GM21737 (cell line): ENCODE data around the gene NBDY.
"Not testable (repeated sequence)": the region's sequence is repeated elsewhere in the genome, so short reads cannot be mapped to it uniquely, and the experiment has no call there.

Source experiments
- ATAC-seq: cut with Tn5 transposase; IDR thresholded peaks from one replicate; pipeline ENCODE4 v1.9.1; 2021; ENCODE audit warnings: mild to moderate bottlenecking, moderate library complexity; ENCODE audit not compliant: unreplicated experiment

Gene NBDY

GRCh38 chrX:56798866-56799758, 70.1 kb downstream of the NBDY start:
- ATAC-seq = no peak

- no peak for ATAC-seq
Measured at GRCh38 chrX:56800307-56800706, 71.3 kb downstream of the NBDY start.

DNA sequence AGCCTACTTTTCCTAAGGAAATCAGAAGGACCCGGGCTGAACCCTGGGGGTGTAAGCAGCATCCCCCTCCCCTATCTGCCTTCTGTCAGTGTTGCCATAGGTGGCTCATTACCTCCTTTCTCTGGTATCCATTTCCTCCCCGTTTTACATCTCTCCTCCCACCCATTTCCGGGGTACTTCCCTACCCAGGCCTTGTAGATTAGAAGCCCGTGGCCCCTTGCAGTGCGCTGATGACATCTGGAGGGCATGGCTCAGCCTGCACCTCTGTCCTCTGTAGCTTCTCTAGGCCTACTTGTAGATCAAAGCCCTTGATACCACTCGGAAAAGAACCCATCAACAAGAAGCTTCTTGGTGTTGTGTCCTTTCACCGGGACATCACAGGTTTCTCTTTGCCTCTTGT, 71.8 kb downstream of the NBDY start:
- ATAC-seq = peak; percentile 90

- ATAC-seq = no peak
Measured at GRCh38 chrX:56802428-56802827, 73.4 kb downstream of the NBDY start.

DNA sequence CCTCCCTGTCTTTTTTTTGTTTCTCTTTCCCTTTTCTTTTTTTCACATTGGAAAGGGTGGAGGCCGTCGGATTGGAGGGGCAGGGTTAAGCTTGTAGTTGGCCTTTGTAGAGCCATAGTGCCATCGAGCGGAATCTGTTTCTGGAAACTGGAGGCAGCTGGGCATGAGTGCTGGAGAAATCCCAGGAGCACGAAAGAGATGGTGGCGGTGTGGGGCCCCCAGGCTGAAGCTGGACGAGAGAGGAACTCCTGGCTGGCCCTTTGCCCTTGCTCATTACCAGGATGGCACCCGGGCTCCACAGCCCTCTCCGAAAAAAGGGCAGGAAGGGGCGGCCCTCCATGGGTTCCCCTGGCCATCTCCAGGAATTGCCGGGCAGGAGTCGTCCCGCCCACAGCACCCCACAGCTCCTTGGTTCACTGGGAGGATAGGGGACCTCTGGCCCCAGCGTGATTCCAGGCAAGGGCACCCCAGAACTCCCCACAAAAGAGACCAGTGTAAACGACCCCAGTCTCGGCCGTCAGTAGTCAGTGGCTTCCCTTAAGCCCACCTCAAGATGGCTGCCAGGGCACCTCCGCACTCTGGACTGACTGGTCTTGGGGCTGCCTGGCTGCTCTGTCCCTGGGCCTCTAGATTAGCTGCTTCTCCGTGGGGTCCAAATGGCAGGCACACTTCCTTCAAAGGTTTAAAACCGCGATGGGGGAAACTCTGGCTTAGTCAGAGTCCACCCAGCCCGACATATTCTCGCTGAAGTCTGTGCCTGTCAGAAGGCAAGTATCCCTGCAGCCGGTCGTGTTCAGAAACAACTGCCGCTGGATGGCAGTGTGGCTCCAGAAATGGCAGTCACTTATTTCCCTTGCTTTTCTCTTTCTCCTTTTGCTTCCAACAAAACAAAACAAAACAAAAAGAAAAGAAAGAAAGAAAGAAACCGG, 74.1 kb downstream of the NBDY start:
- ATAC-seq = no peak

- no peak for ATAC-seq
Measured at GRCh38 chrX:56803850-56804681, 75.0 kb downstream of the NBDY start.

- no peak for ATAC-seq
Measured at GRCh38 chrX:56804867-56805266, 75.8 kb downstream of the NBDY start.

- no peak for ATAC-seq
Measured at GRCh38 chrX:56805399-56805798, 76.4 kb downstream of the NBDY start.

- not testable (repeated sequence) for ATAC-seq
Measured at GRCh38 chrX:56806176-56806575, 77.1 kb downstream of the NBDY start.

- no peak for ATAC-seq
Measured at GRCh38 chrX:56811599-56811998, 82.6 kb downstream of the NBDY start.

DNA sequence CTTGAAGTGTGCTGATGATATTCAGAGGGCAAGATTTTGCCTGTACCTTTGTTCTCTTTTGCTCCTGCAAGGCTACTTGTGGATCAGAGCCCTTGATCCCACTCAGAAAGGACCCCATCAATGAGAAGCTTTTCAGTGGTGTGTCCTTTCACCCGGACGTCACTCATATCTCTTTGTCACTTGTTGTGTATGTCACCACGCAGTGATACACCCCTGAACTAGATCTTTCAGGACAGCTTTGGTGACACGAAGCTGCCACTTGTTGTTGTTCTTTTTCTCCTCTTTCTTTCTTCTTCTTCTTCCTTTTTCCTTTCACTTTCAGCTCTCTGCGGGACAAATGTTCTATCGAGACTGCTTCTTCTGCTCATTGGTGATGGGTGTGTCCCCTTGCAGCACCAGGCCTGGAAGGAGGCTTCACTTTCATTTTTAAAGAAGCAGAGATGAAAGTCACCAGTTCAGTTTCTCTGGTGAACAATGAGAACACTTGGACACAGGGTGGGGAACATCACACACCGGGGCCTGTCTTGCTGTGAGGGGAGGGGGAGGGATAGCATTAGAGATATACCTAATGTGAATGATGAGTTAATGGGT, 83.6 kb downstream of the NBDY start:
- ATAC-seq = peak; percentile 94

DNA sequence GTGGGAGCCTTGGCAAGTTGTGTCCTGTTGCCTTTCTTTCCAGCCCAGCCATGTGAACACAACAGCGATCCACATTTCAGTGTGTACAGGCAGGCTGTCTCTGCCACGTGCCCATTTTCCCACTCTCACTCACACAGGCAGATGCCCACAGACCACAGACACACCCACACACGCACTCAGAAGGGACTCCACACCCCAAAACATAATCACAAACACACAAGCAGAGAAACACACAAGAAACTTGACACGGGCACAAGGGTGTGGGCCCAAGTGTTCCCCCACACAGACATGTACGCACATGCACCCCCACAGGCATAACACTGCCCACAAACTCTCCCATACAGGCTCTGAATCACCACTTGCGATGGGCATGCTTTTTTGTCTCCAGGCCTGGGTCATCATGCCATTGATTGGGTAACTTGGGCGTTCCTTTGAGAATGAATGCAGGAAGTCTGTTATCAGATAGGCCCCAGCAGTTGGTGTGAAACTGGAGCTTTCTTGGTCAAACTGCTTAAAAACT, 84.3 kb downstream of the NBDY start:
- peak; percentile 45 for ATAC-seq

GRCh38 chrX:56817179-56817578, 88.1 kb downstream of the NBDY start:
- ATAC-seq = no peak

DNA sequence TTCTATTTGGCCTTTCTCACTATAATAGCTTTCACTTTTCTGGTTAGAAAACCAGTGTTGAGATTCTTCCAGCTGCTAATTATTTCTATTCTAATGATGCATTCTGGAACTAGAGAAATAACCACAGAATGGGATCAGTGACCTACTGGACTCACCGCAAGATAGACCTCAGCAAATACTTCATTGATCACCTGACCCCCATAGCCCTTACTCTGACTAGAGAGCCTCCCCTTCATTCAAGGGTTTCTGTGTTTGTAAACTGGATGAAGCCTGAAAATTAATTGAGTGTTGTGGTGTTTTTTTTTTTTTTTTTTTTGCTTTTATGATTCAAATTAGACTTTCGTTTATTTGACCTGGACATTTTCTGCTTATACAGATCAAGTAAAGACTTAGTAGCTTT, 97.0 kb downstream of the NBDY start:
- no peak for ATAC-seq

DNA sequence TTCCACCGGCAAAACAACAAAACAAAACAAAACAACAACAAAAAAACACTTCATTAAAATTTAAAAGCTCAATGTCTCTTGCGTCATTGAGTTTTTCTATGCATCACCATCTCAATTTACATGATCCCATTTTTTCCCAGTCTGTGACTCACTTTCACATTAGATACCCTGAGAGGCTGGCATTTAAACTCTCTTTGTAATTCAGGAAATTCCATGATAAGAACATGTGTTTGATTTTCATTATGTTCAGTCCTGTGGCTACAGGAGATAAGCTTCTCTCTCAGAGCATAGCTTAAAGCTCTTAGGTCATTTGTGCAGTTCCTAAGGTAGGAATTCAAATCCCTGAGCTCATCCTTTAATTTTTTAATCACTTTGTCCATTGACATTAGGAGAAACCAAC, 104.6 kb downstream of the NBDY start:
- no peak for ATAC-seq

GRCh38 chrX:56853436-56853835, 124.4 kb downstream of the NBDY start:
- no peak for ATAC-seq

GRCh38 chrX:56857042-56857441, 128.0 kb downstream of the NBDY start:
- no peak for ATAC-seq

GRCh38 chrX:56860888-56861287, 131.8 kb downstream of the NBDY start:
- ATAC-seq = no peak
